Measurements from ENCODE around the gene SPTLC1.
"Not testable (repeated sequence)": the region's sequence is repeated elsewhere in the genome, so short reads cannot be mapped to it uniquely, and the experiment has no call there.

SPTLC1 gene, protein sequence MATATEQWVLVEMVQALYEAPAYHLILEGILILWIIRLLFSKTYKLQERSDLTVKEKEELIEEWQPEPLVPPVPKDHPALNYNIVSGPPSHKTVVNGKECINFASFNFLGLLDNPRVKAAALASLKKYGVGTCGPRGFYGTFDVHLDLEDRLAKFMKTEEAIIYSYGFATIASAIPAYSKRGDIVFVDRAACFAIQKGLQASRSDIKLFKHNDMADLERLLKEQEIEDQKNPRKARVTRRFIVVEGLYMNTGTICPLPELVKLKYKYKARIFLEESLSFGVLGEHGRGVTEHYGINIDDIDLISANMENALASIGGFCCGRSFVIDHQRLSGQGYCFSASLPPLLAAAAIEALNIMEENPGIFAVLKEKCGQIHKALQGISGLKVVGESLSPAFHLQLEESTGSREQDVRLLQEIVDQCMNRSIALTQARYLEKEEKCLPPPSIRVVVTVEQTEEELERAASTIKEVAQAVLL

GRCh38 chr9:92115071-92115858, at the start of gene SPTLC1:
SPTLC1 (minus strand) TSS chr9:92115413; CDS start chr9:92115370, 43 bp downstream.
- DNase-seq = peak; percentile 75 to 91 (median 86)

DNA sequence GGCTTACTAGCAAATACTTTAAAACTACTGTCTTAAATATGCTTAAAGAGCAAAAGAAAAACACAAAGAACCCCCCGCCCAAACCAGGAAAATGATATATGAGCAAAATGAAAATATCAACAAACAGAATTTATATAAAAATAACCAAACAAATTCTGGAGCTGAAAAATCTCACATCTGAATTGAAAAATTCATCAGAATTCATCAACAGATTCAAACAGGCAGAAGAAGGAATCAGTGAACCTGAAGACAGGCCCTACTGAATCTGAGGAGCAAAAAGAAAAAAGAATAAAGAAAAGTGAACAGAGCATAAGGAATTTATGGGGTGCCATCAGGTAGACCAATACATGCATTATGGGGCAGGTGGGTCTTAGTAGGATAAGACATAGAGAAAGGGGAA, 49.8 kb upstream of the SPTLC1 start:
- DNase-seq = no peak

GRCh38 chr9:92164490-92164889, 49.3 kb upstream of the SPTLC1 start:
- no peak for DNase-seq

DNA sequence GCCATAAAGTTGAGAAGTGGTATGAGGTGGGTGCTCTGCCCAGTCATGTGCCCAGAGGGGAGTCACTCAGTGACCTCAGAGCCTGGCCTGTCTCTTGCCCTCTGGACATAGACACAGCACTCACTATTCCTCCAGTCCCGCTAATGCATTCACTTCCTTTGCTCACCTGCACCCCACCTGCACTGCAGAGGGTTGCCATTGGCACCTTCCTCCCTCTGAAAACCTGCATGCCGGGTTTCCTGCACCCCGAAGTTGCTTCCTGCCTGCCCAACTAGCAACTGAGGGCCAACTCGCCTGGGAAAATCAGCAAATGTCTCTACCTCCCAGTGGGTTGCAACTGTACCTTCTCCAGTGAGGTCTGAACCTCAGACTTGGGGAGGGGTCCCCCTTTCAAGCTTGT, 48.1 kb upstream of the SPTLC1 start:
- DNase-seq = no peak

- DNase-seq = no peak
These were observed 45.6 kb upstream of the SPTLC1 start for GRCh38 chr9:92160786-92161185.

DNA sequence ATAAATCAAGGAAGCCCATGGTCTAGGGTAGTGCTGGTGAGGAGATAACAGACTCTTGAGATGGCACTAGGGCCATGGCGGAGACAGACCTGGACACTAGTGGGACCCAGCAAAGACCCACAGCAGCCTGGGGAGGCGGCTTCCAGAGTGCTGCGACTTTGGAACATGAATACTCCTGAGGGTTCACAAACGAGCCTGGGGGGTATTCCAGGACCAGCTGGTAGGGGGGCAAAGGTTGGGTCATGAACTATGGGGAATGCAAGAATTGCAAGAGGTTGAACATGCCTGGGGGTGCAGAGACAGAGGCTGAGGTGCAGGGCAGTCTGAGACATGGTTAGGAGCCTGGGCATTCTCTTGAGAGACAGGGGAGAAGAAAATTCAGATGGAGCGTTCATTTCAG, 43.8 kb upstream of the SPTLC1 start:
- no peak for DNase-seq

GRCh38 chr9:92158097-92158601, 42.9 kb upstream of the SPTLC1 start:
- DNase-seq = no peak

DNA sequence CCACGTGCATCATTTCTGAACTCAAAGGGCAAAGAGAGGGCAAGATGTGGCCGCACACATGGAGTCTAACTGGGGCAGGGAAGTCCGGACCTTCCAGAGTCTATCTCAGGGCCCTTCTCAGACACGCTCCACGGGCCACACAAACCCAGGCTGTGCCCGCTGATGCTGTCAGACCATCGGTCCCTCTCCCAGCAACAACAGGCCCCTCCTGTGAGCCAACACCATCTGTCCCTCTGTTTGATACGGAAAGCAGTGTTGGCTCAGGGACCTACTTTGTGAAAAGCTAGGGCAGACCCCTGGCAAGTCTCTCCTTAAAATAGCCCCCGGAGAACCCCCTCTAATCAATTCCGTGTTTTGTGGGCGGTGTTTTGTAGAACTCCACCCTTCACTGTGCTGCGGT, 40.5 kb upstream of the SPTLC1 start:
- DNase-seq = not testable (repeated sequence)

DNA sequence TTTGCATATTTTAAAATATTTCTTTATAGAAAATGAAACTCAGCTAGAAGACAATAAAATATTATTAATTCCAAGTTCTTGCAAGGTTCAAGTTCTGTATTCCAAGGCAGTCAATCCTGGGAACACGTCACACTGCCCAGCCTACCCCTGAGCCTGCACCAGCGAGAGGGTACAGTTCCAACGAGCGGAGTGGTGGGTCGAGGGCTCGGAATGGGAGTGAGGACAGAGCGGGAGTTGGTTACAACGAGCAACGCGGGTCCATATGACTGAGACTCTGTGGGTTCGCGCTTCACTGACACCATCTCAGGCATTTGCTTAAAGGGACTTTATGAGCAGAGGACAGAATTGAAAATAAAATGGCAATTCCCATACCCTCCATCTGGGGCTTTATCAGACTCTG, 40.0 kb upstream of the SPTLC1 start:
- no peak for DNase-seq

DNA sequence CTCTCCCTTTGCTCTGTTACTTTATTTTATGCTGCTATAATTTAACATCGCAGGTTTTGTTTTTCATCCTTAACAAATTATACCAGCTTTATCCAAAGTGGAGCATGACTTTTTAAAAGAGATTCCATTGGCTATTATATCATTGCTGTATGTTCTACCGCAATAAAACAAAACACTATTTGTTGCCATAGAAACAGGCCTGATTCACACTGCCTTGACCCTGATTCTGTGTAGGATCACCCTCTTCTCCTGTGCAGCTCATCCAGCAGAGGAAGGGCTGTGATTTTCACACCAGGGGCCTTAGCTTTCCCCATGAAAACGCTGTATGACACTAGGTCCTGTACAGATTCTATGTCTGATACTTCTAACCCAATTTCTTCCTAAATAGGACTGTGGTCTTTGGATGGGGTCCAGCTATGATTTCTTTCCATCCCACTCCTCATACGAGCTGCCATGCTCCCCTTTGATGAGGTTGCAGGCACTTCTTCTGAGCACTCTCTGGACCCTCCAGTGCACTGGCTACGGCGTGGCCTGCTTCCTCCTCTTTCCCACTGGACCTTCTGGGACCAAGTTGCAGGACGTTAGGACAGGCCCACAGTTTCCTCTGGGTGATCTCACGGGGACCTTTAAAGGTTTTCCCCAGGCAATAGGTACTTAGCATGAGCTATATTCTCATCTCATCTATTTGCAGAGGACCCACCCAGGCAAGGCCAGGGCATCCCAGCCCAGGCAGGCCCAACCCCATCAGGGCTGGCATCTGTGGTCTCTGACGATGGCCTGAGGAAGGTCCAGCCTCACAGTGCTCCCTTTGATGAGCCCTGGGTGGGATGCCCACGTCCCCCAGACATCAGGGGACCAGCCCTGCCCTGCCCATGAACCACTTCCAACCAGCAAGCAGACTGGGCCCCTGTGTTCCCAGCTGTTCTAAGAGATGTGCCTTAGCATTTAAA, 38.5 kb upstream of the SPTLC1 start:
- not testable (repeated sequence) for DNase-seq

DNA sequence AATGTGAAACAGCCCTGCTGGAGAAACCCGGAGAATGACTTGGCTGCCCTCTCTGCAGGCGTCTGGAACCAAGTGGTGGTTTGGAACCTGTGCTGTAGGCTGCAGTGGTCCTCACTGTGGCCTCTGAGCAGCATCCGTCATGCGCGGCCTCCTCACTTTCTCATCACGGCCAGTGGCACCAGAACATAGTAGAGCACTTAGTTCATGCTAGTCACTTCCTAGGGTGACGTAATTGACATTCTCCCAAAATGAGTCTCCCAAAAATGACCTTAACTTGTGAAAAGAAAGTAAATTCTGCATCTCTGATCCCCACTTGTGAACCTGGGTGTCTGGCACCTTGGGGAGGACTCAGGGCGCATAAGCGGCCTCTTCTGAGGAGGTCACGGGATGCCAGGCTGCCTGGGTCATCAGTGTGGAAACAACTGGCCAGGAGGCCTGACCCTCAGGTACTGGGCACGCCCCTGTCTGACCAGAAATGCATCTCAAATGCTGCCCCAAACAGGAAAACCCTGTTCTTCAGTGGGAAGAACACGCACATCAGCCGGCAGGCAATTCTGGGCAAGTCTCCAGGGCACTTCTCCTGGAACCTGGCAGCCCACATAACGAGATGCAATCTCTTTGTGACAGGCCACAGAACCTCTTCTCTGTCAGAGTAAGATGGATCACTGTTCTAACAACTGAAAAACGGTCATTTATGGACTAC, 36.6 kb upstream of the SPTLC1 start:
- DNase-seq = no peak

DNA sequence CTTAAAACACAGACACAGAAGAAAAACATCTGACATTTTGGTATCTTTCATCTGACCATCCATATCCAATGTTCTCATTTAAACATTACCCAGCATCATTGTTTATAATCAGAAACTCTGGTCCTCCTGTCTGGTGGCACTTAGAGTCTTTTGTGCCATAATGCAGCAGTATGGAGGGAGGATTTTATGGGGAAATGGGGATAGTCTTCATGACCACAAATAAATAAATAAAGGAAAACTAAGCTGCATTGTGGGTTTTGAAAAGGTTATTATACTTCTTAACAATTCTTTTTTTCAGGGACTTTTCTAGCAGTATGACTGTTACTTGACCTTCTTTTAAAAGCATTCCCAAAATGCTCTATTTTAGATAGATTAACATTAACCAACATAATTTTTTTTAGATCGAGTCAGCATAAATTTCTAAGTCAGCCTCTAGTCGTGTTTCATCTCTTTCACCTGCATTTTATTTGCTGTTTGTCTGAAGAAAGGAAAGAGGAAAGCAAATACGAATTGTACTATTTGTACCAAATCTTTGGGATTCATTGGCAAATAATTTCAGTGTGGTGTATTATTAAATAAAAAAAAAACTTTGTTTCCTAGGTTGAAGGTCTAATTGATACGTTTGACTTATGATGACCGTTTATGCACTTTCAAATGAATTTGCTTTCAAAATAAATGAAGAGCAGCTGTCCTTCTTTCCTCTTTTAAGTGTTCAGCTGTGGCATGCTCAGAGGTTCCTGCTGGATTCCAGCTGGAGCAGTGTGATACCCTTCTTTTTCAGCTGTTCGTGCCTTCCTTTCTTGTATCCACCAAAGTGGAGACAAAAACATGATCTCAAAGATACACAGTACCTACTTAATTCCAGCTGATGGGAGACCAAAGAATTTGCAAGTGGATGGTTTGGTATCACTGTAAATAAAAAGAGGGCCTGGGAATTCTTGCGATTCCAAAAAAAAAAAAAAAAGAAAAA, 35.6 kb upstream of the SPTLC1 start:
- DNase-seq = not testable (repeated sequence)

GRCh38 chr9:92147852-92148180, 32.6 kb upstream of the SPTLC1 start:
- DNase-seq = no peak

DNA sequence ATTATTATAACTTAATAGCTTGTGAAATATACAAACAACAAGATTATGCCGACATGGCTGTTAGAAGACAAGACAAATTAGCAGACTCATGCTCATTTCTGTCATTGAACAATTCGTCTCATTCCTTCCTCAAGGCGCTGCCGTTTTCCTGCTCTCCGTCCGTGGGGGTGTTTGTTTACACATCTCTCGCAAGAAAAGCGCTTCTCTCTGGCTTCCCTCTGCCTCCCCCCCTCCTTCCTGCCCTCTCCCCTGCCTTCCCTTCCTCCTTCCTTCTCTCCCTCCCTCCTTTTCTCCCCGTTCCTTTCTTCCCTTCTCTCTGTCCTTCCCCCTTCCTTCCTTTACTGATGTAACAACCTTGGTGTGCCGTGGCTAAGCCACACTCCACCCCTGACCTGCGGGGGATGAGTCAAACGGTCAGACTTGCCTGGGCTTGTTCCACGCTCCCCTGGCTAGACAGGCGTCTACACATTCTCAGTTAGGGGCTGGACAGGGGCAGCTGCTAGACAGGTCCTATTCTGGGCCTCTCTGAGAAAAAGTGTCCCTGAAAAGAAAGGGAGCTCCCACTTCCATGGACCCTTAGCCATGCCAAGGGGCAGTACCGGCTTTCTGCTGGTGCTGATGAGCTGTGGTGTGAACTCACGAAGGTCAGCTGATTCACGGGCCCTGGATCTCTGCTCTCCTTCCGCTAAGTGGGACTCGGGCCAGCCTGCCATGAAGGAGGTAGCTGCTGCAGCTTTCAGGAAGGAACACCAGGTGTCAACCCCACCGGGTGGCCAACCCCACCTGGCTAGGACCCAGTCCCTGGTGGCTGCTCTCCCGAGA, 32.0 kb upstream of the SPTLC1 start:
- no peak for DNase-seq

DNA sequence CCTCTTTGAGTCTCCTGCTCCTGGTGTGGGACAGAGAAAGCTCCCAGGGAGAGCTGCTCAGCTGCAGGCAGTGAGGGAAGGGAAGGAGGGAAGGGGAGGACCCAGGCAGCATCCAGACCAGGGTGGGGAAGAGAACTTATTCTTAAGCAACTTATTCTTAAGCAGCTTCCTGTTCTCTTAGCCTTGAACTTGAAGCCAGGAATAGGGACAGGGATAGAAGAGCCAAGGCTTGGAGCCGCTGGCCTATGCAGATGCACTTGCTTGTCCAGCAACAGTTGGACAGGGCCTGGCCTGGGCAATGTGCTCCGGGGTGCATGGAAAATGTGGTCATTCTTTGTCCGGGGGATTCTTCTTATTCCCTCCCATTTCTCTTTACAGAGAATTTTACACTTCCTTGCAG, 31.4 kb upstream of the SPTLC1 start:
- DNase-seq = no peak

GRCh38 chr9:92145784-92146183, 30.6 kb upstream of the SPTLC1 start:
- not testable (repeated sequence) for DNase-seq

DNA sequence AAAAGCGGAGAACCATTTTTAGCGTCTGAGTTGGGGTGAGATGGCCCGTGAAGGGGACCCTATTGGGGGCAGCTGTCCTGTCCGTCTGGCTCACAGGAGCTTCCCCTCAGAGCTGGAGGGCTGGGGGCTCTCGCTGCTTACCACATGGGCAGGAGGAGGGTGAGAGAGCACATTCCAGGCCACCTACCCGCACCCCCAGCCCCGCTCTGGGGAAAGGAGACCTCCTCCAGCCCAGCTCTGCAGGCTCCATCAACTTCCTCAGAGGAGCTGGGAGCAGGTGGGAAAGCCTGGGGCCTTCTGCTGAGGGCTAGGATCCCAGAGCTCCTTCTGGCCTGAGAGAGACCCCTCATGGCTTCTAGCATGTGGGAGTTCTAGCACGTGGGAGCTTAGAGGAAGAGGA, 27.1 kb upstream of the SPTLC1 start:
- DNase-seq = no peak

- DNase-seq = no peak
These were observed 26.2 kb upstream of the SPTLC1 start for GRCh38 chr9:92141144-92142129.

GRCh38 chr9:92140754-92141143, 25.5 kb upstream of the SPTLC1 start:
- no peak for DNase-seq
